ENCODE measurements around the gene SCAPER. TPM values are rescaled to one million over a fixed set of nuclear protein-coding genes. Genes with fewer than 3 reads are reported as not detected.

SCAPER gene
- polyA plus RNA-seq, 1 experiment: 5.4 TPM

GRCh38 chr15:76341366-76342057, 563.6 kb downstream of the SCAPER start:
- POLR2A ChIA-PET: no interaction called here
- DNase-seq (ENCODE audit: low read depth, low spot score): no peak
- Histone ChIP-seq H3K27me3 (ENCODE audit: control insufficient read depth, insufficient read depth, low read length) (peaks cover 74% of the 10 kb centered on the region), H3K27ac (ENCODE audit: low read depth, low read length) (no peak overlapping the region), H3K4me3 (ENCODE audit: low read depth, low read length) (no peak overlapping the region), H3K9me3 (ENCODE audit: control insufficient read depth, insufficient read depth, low read length) (peaks cover 27% of the 10 kb centered on the region)
- TF ChIP-seq CTCF (IDR thresholded peaks at IDR 0.05; ENCODE audit: low read depth, low read length): no peak
- CTCF ChIA-PET: no interaction called here

GRCh38 chr15:76340803-76341365, 564.3 kb downstream of the SCAPER start:
- DNase-seq (ENCODE audit: low read depth, low spot score): no peak
- POLR2A ChIA-PET: no interaction called here
- no peak overlapping the region for H3K27ac ChIP-seq (ENCODE audit: low read depth, low read length)
- no peak overlapping the region for H3K4me3 ChIP-seq (ENCODE audit: low read depth, low read length)
- peaks cover 27% of the 10 kb centered on the region for H3K9me3 ChIP-seq (ENCODE audit: control insufficient read depth, insufficient read depth, low read length)
- H3K27me3 ChIP-seq (ENCODE audit: control insufficient read depth, insufficient read depth, low read length): peaks cover 70% of the 10 kb centered on the region
- no peak for TF ChIP-seq CTCF (IDR thresholded peaks at IDR 0.05; ENCODE audit: low read depth, low read length)
- CTCF ChIA-PET: no interaction called here

- Histone ChIP-seq H3K27me3 (ENCODE audit: control insufficient read depth, insufficient read depth, low read length) (peaks cover 67% of the 10 kb centered on the region), H3K9me3 (ENCODE audit: control insufficient read depth, insufficient read depth, low read length) (peaks cover 27% of the 10 kb centered on the region), H3K27ac (ENCODE audit: low read depth, low read length) (no peak overlapping the region), H3K4me3 (ENCODE audit: low read depth, low read length) (peak overlapping the region; percentile 2; the same call in 1 of the 2 replicates)
- ChIA-PET POLR2A (interaction anchor here (0.6 kb wide), 2 partner anchors 358 to 507 kb away, joined by 7 to 11 read pairs; no protein-coding TSS in a partner anchor), CTCF (no interaction called here)
- TF ChIP-seq CTCF (IDR thresholded peaks at IDR 0.05; ENCODE audit: low read depth, low read length): no peak
- DNase-seq (ENCODE audit: low read depth, low spot score): no peak
These were observed 564.8 kb downstream of the SCAPER start for GRCh38 chr15:76340198-76340802.

GRCh38 chr15:76339305-76340197, 565.6 kb downstream of the SCAPER start:
- DNase-seq (ENCODE audit: low read depth, low spot score): no peak
- H3K27me3 ChIP-seq (ENCODE audit: control insufficient read depth, insufficient read depth, low read length): peaks cover 68% of the 10 kb centered on the region
- ChIA-PET POLR2A (interaction anchor here (0.6 kb wide), 2 partner anchors 359 to 508 kb away, joined by 7 to 11 read pairs; no protein-coding TSS in a partner anchor), CTCF (interaction anchor here (0.6 kb wide), 1 partner anchor 30 kb away, joined by 4 read pairs; no protein-coding TSS in a partner anchor)
- no peak overlapping the region for H3K27ac ChIP-seq (ENCODE audit: low read depth, low read length)
- no peak for TF ChIP-seq CTCF (IDR thresholded peaks at IDR 0.05; ENCODE audit: low read depth, low read length)
- peak overlapping the region; percentile 3; the same call in 1 of the 2 replicates for H3K4me3 ChIP-seq (ENCODE audit: low read depth, low read length)
- H3K9me3 ChIP-seq (ENCODE audit: control insufficient read depth, insufficient read depth, low read length): peaks cover 27% of the 10 kb centered on the region
